ENCODE results near the gene ZSCAN31. TPM values are rescaled to one million over a fixed set of nuclear protein-coding genes. Genes with fewer than 3 reads are reported as not detected.

The ZSCAN31 gene
- 9.6 and 11.8 TPM in 2 replicates for total RNA-seq

DNA sequence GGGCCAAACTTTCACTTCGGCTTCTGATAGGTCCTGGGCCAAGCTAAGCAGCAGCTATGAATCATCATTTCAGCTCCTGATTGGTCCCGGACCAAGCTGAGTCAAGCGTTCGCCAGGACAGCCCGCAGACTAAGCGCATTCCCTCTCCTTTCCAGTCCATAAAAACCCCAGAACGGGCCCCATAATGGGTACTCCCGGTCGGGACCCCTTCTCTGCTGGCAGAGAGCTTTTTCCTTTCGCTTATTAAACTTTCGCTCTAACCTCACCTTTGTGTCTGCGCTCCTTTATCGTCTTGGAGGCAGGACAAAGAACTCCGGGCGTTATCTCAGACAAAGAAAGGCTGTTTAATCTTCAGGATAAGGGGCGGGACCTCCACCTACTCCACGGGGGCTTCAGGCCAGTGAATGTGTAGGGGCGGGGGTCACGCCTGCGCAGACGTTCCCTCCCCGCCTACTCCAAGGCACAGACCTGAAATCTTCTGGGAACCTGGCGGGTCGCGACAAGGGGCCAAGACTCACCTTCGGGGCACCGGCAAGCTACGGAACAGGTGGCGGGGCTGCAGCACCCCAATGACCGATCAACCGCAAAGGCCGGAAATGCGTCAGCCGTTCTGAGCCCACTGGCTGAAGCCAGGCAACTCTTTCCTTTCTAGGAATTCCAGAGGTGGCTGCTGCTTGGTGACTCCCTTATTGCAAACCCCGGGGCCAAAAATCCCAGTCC, at the start of gene ZSCAN31:
TSS of gene ZSCAN31 (minus strand) at position 585 of the 720 bp plus-strand sequence. CDS start 6,465 bp downstream, outside the sequence.

DNA sequence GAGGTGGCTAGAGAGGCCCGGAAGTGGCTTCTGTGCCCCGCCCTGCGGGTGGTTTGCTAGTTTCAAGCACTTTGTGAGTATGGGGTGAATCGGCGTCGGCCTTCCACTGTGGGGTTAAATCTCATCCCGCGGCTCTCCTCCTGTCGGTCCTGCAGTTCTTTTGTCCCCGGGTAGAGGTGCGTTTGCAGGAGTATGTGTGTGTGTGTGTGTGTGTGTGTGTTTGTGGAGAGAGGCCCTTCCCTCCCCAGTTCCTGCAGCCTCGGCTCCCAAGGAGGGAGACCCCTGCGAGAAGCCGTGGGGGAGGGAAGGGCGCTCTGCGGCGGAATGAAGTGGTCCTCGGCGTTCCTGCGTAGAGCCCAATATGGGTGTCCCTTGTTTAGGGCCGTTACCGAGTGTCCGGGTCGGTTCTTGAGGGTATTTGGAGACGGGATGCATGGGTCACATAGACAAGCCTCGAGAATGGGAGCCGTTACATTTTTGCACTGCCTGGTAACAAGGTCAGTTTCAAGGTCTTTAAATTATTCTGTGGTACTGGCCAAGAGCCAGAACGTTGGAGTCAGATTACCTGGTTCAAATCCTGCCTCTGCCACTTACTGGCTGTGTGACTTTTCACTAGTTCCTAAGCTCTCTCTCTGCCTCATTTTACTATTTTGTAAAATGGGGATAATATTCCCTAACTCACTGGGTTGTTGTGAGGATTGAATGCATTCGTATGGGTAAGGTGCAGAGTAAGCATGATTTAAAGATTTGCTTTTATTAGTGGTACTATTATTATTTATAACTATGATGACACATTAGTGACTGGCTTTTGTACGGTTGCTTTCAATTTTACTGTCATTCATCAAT, 14.2 kb upstream of the ZSCAN31 start, which contains the start of gene ZKSCAN3:
TSS of gene ZKSCAN3 (plus strand) at position 56 of the 846 bp plus-strand sequence. CDS start 9,640 bp downstream, outside the sequence.

DNA sequence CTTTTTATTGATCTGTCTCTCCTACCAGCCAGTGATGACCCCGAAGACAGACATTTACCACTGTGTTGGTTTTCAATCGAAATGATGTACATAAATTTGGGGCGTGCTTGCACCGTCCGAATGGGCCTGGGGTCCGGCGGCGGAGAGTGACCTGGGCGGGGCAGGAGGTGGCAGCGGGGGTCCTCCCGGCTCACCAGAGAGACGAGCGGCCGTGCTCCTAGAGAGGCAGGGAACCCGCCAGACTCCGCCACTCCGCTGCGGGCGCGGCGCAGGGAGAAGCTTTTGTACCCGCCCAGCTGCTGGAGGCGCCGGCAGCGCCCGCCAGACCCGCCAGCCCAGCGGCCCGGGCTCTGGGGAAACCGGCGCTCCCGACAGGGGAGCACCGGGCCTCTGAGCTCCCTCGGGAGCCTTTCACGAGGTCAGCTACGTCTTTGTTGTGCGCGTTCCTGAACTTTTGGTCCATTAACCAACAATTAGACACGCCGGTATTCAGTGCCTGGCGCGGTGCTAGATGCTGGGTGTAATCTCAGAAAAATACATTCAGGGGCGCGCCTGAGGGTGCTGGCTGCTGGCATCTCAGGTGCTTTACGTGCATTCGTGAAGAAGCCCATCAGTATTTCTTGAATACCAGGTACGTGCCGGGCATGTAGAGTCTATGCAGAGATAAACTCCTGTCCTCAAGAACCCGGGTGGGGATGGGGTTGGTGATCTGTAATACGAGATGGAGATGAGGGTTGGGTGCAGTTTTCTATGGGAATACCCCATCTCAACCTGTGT, 54.5 kb downstream of the ZSCAN31 start, which contains the start of gene PGBD1:
TSS of gene PGBD1 (plus strand) at position 285 of the 777 bp plus-strand sequence. CDS start 2,242 bp downstream, outside the sequence.

Other genes with a start within 250 kb of the ZSCAN31 start
- gene ZSCAN16, start 211.5 kb downstream of the ZSCAN31 start, total RNA-seq = 3.8 and 4.3 TPM in 2 replicates
- gene ZKSCAN8, start 194.3 kb downstream of the ZSCAN31 start, total RNA-seq = 6.7 and 7.7 TPM in 2 replicates
- 7.7 and 8.7 TPM in 2 replicates for gene ZSCAN9, start 110.9 kb downstream of the ZSCAN31 start, total RNA-seq
- 4.6 and 7.0 TPM in 2 replicates for gene ZKSCAN4, start 83.9 kb downstream of the ZSCAN31 start, total RNA-seq
- gene NKAPL, start 76.9 kb downstream of the ZSCAN31 start, total RNA-seq = 0.21 and 0.48 TPM in 2 replicates
- 7.9 and 8.7 TPM in 2 replicates for gene ZSCAN26, start 69.0 kb downstream of the ZSCAN31 start, total RNA-seq
- gene PGBD1, start 54.6 kb downstream of the ZSCAN31 start, total RNA-seq = 2.8 and 3.6 TPM in 2 replicates
- 3.1 and 4.5 TPM in 2 replicates for gene ZKSCAN3, start 13.8 kb upstream of the ZSCAN31 start, total RNA-seq
- 4.3 and 6.2 TPM in 2 replicates for gene ZSCAN12, start 63.6 kb upstream of the ZSCAN31 start, total RNA-seq
- 1.1 and 1.9 TPM in 2 replicates for gene ZSCAN23, start 107.3 kb upstream of the ZSCAN31 start, total RNA-seq
- not detected in 2 replicates for gene GPX6, start 179.6 kb upstream of the ZSCAN31 start, total RNA-seq
- gene GPX5, start 189.7 kb upstream of the ZSCAN31 start, total RNA-seq = not detected in 2 replicates

All from tracheal epithelial cell (primary cell).